HEK293T (cell line): ENCODE measurements around the gene GALNT2.

Experiments
- CTCF ChIA-PET: fragments of 350-600 bp; formaldehyde crosslinking; extraction: SDS; loops from one replicate; lab custom pipeline; 2021; ENCODE audit warnings: antibody characterized with exemption, inconsistent platforms; lab: Yijun Ruan, JAX
- POLR2A ChIA-PET: fragments of 350-600 bp; formaldehyde crosslinking; extraction: SDS; loops from one replicate; lab custom pipeline; 2020; ENCODE audit warnings: antibody characterized with exemption, inconsistent platforms; lab: Yijun Ruan, JAX
- DNase-seq: peaks from one replicate; pipeline ENCODE4 v3.0.0; 2012; ENCODE audit warnings: mixed read lengths; ENCODE audit errors: extremely low spot score
- ARNT ChIP-seq: fragments of 450-650 bp; IDR thresholded peaks from 2 replicates; pipeline ENCODE4 v1.6.1; 2017; ENCODE audit warnings: mild to moderate bottlenecking
- BHLHE40 ChIP-seq: fragments of 450-650 bp; IDR thresholded peaks from 2 replicates; pipeline ENCODE4 v1.6.1; 2016; ENCODE audit warnings: mild to moderate bottlenecking, moderate library complexity, borderline replicate concordance
- CTBP1 ChIP-seq: fragments of 450-650 bp; IDR thresholded peaks from 2 replicates; pipeline ENCODE4 v1.6.1; 2016; ENCODE audit warnings: borderline replicate concordance
- ELF4 ChIP-seq: fragments of 450-650 bp; IDR thresholded peaks from 2 replicates; pipeline ENCODE4 v1.6.1; 2017; ENCODE audit warnings: antibody characterized with exemption
- FOXA1 ChIP-seq: fragments of 450-650 bp; IDR thresholded peaks from 2 replicates; pipeline ENCODE4 v1.6.1; 2016; ENCODE audit warnings: mild to moderate bottlenecking
- FOXK2 ChIP-seq: fragments of 450-650 bp; IDR thresholded peaks from 2 replicates; pipeline ENCODE4 v1.6.1; 2016; ENCODE audit warnings: mild to moderate bottlenecking
- FOXM1 ChIP-seq: fragments of 450-650 bp; IDR thresholded peaks from 2 replicates; pipeline ENCODE4 v1.6.1; 2017; ENCODE audit warnings: mild to moderate bottlenecking, borderline replicate concordance
- HDGF ChIP-seq: fragments of 450-650 bp; IDR thresholded peaks from 2 replicates; pipeline ENCODE4 v1.6.1; 2017; ENCODE audit warnings: antibody characterized with exemption, borderline replicate concordance
- L3MBTL2 ChIP-seq: fragments of 450-650 bp; conservative IDR thresholded peaks from 2 replicates; pipeline ENCODE4 v1.6.1; 2016; ENCODE audit warnings: mild to moderate bottlenecking
- LEF1 ChIP-seq: fragments of 450-650 bp; IDR thresholded peaks from 2 replicates; pipeline ENCODE4 v1.6.1; 2017; ENCODE audit warnings: mild to moderate bottlenecking, borderline replicate concordance
- NFRKB ChIP-seq: fragments of 450-650 bp; IDR thresholded peaks from 2 replicates; pipeline ENCODE4 v1.6.1; 2016; ENCODE audit warnings: mild to moderate bottlenecking, moderate library complexity
- PKNOX1 ChIP-seq: fragments of 450-650 bp; IDR thresholded peaks from 2 replicates; pipeline ENCODE4 v1.6.1; 2016
- SP1 ChIP-seq: fragments of 450-650 bp; IDR thresholded peaks from 2 replicates; pipeline ENCODE4 v1.6.1; 2017
- SUZ12 ChIP-seq: fragments of 450-650 bp; IDR thresholded peaks from 2 replicates; pipeline ENCODE4 v1.6.1; 2016; ENCODE audit warnings: mild to moderate bottlenecking
- TARDBP ChIP-seq: fragments of 450-650 bp; IDR thresholded peaks from 2 replicates; pipeline ENCODE4 v1.6.1; 2016
- ZNF384 ChIP-seq: fragments of 450-650 bp; IDR thresholded peaks from 2 replicates; pipeline ENCODE4 v1.6.1; 2016

Gene GALNT2

GRCh38 chr1:230291731-230292620 is 224.9 kb downstream of the GALNT2 start:
- TF ChIP-seq LEF1 (no peak), FOXK2 (no peak), FOXA1 (no peak), FOXM1 (no peak), SP1 (no peak), BHLHE40 (no peak), SUZ12 (no peak), PKNOX1 (no peak), TARDBP (no peak), ZNF384 (no peak), HDGF (no peak), ARNT (no peak), NFRKB (no peak), L3MBTL2 (no peak), ELF4 (no peak), CTBP1 (no peak)
- CTCF ChIA-PET, result no interaction called here
- POLR2A ChIA-PET, result no interaction called here
- no peak for DNase-seq

GRCh38 chr1:230292689-230293389 is 225.8 kb downstream of the GALNT2 start:
- DNase-seq, result no peak
- CTCF ChIA-PET, result no interaction called here
- POLR2A ChIA-PET, result no interaction called here
- TF ChIP-seq FOXM1 (no peak), FOXK2 (no peak), HDGF (no peak), SUZ12 (no peak), ZNF384 (no peak), ELF4 (no peak), L3MBTL2 (no peak), FOXA1 (no peak)

GRCh38 chr1:230293390-230293700 is 226.3 kb downstream of the GALNT2 start:
- no peak for DNase-seq
- TF ChIP-seq ARNT (no peak), PKNOX1 (no peak), FOXA1 (no peak), HDGF (no peak), FOXM1 (no peak), NFRKB (no peak), SP1 (no peak), L3MBTL2 (no peak), CTBP1 (no peak), FOXK2 (no peak), BHLHE40 (no peak), SUZ12 (no peak), ZNF384 (no peak), TARDBP (no peak), ELF4 (no peak), LEF1 (no peak)
- ChIA-PET CTCF (no interaction called here), POLR2A (no interaction called here)

GRCh38 chr1:230295367-230295766 is 228.3 kb downstream of the GALNT2 start:
- TF ChIP-seq CTBP1 (no peak), TARDBP (no peak), ELF4 (no peak), LEF1 (no peak), NFRKB (no peak), FOXA1 (no peak), PKNOX1 (no peak), BHLHE40 (no peak), HDGF (no peak), ZNF384 (no peak), SP1 (no peak), ARNT (no peak), FOXK2 (no peak), L3MBTL2 (no peak), SUZ12 (no peak), FOXM1 (no peak)
- POLR2A ChIA-PET, result no interaction called here
- CTCF ChIA-PET, result no interaction called here
- DNase-seq, result no peak

GRCh38 chr1:230299191-230300006 is 232.4 kb downstream of the GALNT2 start:
- CTCF ChIA-PET, result no interaction called here
- no peak for TF ChIP-seq TARDBP
- TF ChIP-seq FOXM1, result no peak
- TF ChIP-seq ELF4, result no peak
- no peak for TF ChIP-seq FOXA1
- TF ChIP-seq NFRKB, result no peak
- no peak for TF ChIP-seq PKNOX1
- no peak for TF ChIP-seq BHLHE40
- no peak for TF ChIP-seq HDGF
- TF ChIP-seq SP1, result no peak
- TF ChIP-seq FOXK2, result no peak
- TF ChIP-seq ZNF384, result no peak
- TF ChIP-seq LEF1, result no peak
- no peak for TF ChIP-seq SUZ12
- TF ChIP-seq L3MBTL2, result no peak
- TF ChIP-seq CTBP1, result no peak
- TF ChIP-seq ARNT, result no peak
- DNase-seq, result no peak
- POLR2A ChIA-PET, result no interaction called here
